A673 (cell line): ENCODE results near the gene TNFSF15. TPM values are rescaled to one million over a fixed set of nuclear protein-coding genes. Genes with fewer than 3 reads are reported as not detected.

Experiments used
- BruUV-seq: library from RNA; stranded (reverse); fragments of 400-500 nt; replicated peaks from 2 replicates; lab custom pipeline; 2021; lab: Mats Ljungman, UMichigan
- CTCF ChIA-PET: fragments of 300-600 bp; sonication (Branson Sonifier 250); formaldehyde crosslinking; loops from one replicate; lab custom pipeline; 2022; ENCODE audit warnings: antibody characterized with exemption; lab: Charles Lee
- POLR2A ChIA-PET: fragments of 300-600 bp; sonication (Branson Sonifier 250); formaldehyde crosslinking; loops from one replicate; lab custom pipeline; 2022; ENCODE audit warnings: antibody characterized with exemption; ENCODE audit not compliant: low non-redundant PET; lab: Charles Lee
- DNase-seq: peaks from one replicate; pipeline ENCODE4 v3.0.0-alpha.2; 2015; ENCODE audit warnings: low spot score
- H3K27ac ChIP-seq: fragments of 200-600 bp; sonication (generic); 2 replicates; pipeline ENCODE4 v1.5.1; 2016; ENCODE audit warnings: mixed run types, low read depth, mild to moderate bottlenecking, mixed read lengths, antibody characterized with exemption, low read length; ENCODE audit not compliant: poor library complexity, severe bottlenecking
- H3K27me3 ChIP-seq: fragments of 200-600 bp; sonication (generic); replicated peaks from 2 replicates; pipeline ENCODE4 v1.6.1; 2017; ENCODE audit warnings: mixed run types, low read depth, mild to moderate bottlenecking, mixed read lengths, antibody characterized with exemption, low read length; ENCODE audit not compliant: insufficient read depth, poor library complexity
- H3K36me3 ChIP-seq: fragments of 200-600 bp; sonication (generic); 2 replicates; pipeline ENCODE4 v1.6.1; 2016; ENCODE audit warnings: mixed run types, mild to moderate bottlenecking, mixed read lengths, antibody characterized with exemption, low read length; ENCODE audit not compliant: insufficient read depth, poor library complexity, severe bottlenecking
- H3K4me1 ChIP-seq: fragments of 200-600 bp; sonication (generic); 2 replicates; pipeline ENCODE4 v1.6.1; 2017; ENCODE audit warnings: mixed run types, mild to moderate bottlenecking, mixed read lengths, antibody characterized with exemption, low read length; ENCODE audit not compliant: insufficient read depth, poor library complexity, severe bottlenecking
- H3K4me3 ChIP-seq: fragments of 200-600 bp; sonication (generic); 2 replicates; pipeline ENCODE4 v1.5.1; 2016; ENCODE audit warnings: low read depth, mixed run types, mild to moderate bottlenecking, mixed read lengths, low read length; ENCODE audit not compliant: poor library complexity, severe bottlenecking
- H3K9me3 ChIP-seq: fragments of 200-600 bp; sonication (generic); 2 replicates; pipeline ENCODE4 v1.6.1; 2016; ENCODE audit warnings: mixed run types, low read depth, mild to moderate bottlenecking, mixed read lengths, antibody characterized with exemption, low read length; ENCODE audit not compliant: poor library complexity, severe bottlenecking
- EZH2 ChIP-seq: fragments of 200-600 bp; sonication (generic); IDR thresholded peaks from 2 replicates; pipeline ENCODE4 v1.6.1; 2017; ENCODE audit warnings: borderline replicate concordance, low read depth, mild to moderate bottlenecking, mixed read lengths, antibody characterized with exemption, low read length; ENCODE audit not compliant: poor library complexity, severe bottlenecking
- intact Hi-C: fragments of 100-400 bp; cut with micrococcal nuclease; formaldehyde crosslinking; loops from one replicate; pipeline ENCODE4 v1.10.0; 2022; ENCODE audit not compliant: unreplicated experiment
- total RNA-seq: library from RNA; stranded (reverse); gene quantifications from 2 replicates; pipeline ENCODE4 v1.2.3, GENCODE V29; 2021
- TF ChIP-seq, protein P1 (sequence below): fragments of 300-800, 200-600 bp; sonication (generic); conservative IDR thresholded peaks from 2 replicates; pipeline ENCODE4 v1.5.1; 2017; ENCODE audit warnings: low read depth, mild to moderate bottlenecking, antibody characterized with exemption, low read length, moderate library complexity, mixed read lengths

TNFSF15 gene
- total RNA-seq, 1 experiment from 2014 or later, result not detected

DNA sequence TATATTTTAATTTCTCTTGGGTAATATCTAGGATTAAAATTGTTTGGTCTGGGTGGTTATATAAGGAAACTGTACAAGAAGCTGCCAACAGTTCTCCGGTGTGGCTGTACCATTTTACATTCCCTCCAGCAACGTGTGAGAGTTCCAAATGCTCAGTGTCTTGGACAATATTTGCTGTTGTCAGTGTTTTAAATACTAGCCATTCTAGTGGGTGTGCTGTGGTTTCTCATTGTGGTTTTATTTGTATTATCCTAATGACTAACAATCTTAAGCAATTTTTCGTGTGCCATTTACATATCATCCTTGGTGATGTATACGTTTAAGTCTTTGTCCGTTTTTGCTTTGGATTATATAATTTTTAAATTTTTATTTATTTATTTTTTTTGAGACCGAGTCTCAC, 34.0 kb downstream of the TNFSF15 start:
- POLR2A ChIA-PET, result no interaction called here

GRCh38 chr9:114770991-114771390, 34.8 kb downstream of the TNFSF15 start:
- Histone ChIP-seq H3K4me3 (no peak overlapping the region), H3K36me3 (no peaks in the 10 kb centered on the region), H3K27ac (no peak overlapping the region), H3K27me3 (no peaks in the 10 kb centered on the region), H3K9me3 (no peaks in the 10 kb centered on the region), H3K4me1 (no peaks in the 10 kb centered on the region)
- ChIA-PET POLR2A (no interaction called here), CTCF (no interaction called here)
- DNase-seq, result no peak
- intact Hi-C loops, result no loop called here
- TF ChIP-seq, protein P1, sequence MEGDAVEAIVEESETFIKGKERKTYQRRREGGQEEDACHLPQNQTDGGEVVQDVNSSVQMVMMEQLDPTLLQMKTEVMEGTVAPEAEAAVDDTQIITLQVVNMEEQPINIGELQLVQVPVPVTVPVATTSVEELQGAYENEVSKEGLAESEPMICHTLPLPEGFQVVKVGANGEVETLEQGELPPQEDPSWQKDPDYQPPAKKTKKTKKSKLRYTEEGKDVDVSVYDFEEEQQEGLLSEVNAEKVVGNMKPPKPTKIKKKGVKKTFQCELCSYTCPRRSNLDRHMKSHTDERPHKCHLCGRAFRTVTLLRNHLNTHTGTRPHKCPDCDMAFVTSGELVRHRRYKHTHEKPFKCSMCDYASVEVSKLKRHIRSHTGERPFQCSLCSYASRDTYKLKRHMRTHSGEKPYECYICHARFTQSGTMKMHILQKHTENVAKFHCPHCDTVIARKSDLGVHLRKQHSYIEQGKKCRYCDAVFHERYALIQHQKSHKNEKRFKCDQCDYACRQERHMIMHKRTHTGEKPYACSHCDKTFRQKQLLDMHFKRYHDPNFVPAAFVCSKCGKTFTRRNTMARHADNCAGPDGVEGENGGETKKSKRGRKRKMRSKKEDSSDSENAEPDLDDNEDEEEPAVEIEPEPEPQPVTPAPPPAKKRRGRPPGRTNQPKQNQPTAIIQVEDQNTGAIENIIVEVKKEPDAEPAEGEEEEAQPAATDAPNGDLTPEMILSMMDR, result no peak
- TF ChIP-seq EZH2, result no peak
- no TSS peak for BruUV-seq

More for the DNA sequence above, 34.0 kb downstream of the TNFSF15 start:
- DNase-seq, result no peak
- BruUV-seq, result no TSS peak
- no peak for TF ChIP-seq EZH2
- TF ChIP-seq, protein P1, result no peak
- Histone ChIP-seq H3K27me3 (no peaks in the 10 kb centered on the region), H3K36me3 (no peaks in the 10 kb centered on the region), H3K4me1 (no peaks in the 10 kb centered on the region), H3K27ac (no peak overlapping the region), H3K9me3 (no peaks in the 10 kb centered on the region), H3K4me3 (no peak overlapping the region)
- CTCF ChIA-PET, result no interaction called here
- intact Hi-C loops, result no loop called here

DNA sequence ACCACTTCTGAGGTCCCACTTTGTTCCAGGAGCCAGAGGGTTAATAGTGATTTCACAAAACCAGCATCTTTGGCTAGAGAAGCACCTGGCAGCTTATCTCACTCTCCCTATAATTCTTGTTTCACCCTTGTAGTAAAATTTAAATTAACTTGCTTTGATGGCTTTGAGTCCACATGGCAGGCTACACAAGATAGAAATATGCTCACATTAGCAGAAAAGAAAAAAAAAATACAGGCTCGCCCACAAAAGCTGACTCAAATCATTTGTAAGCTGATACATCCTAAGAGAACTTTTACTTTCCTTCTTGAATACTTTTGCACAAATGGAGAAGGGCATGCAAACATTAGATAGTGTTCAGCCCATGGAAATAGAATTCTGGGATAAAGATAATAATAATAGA, 36.2 kb downstream of the TNFSF15 start:
- Histone ChIP-seq H3K27ac (no peak overlapping the region), H3K27me3 (no peaks in the 10 kb centered on the region), H3K4me3 (no peak overlapping the region), H3K9me3 (no peaks in the 10 kb centered on the region), H3K36me3 (no peaks in the 10 kb centered on the region), H3K4me1 (no peaks in the 10 kb centered on the region)
- BruUV-seq, result no TSS peak
- TF ChIP-seq EZH2, result no peak
- TF ChIP-seq, protein P1, result no peak
- POLR2A ChIA-PET, result interaction anchor here (0.6 kb wide), 1 partner anchor 299 kb away, joined by 13 read pairs; no protein-coding TSS in a partner anchor
- CTCF ChIA-PET, result no interaction called here
- intact Hi-C loops, result no loop called here
- no peak for DNase-seq
